ENCODE measurements around the gene ACAD8. TPM values are rescaled to one million over a fixed set of nuclear protein-coding genes. Genes with fewer than 3 reads are reported as not detected.

The ACAD8 gene
- total and polyA plus RNA-seq, 2 of the 8 experiments (the other 6 are each of a cell fraction or from before 2014, with no cell fraction given), result 45.8 to 52.7 TPM

- TF ChIP-seq CHD7 (IDR thresholded peaks at IDR 0.05; ENCODE audit: insufficient replicate concordance, low read length) (no peak), SIRT6 (IDR thresholded peaks at IDR 0.05; ENCODE audit: low read length) (no peak), GABPA (IDR thresholded peaks at IDR 0.05; ENCODE audit: borderline replicate concordance, insufficient read depth, low read length) (no peak), BACH1 (IDR thresholded peaks at IDR 0.05; ENCODE audit: low read length) (no peak), TBP (IDR thresholded peaks at IDR 0.05; ENCODE audit: low read depth, low read length) (no peak)
These were observed 37.5 kb upstream of the ACAD8 start (continued) for GRCh38 chr11:134215836-134216235.

All from H1 (cell line).